Measurements from ENCODE around the gene SPECC1. TPM values are rescaled to one million over a fixed set of nuclear protein-coding genes. Genes with fewer than 3 reads are reported as not detected.
"Not testable (repeated sequence)": the region's sequence is repeated elsewhere in the genome, so short reads cannot be mapped to it uniquely, and the experiment has no call there.

Gene SPECC1
- total RNA-seq, 1 donor from 2014 or later: 12.9 TPM

- no peak for DNase-seq (ENCODE audit: extremely low read depth, low read depth, low spot score)
Observed at GRCh38 chr17:20092261-20092867, 83.2 kb downstream of the SPECC1 start.

- DNase-seq (ENCODE audit: extremely low read depth, low read depth, low spot score): no peak
Observed at GRCh38 chr17:20092973-20093626, 83.9 kb downstream of the SPECC1 start.

GRCh38 chr17:20094777-20095176 is 85.6 kb downstream of the SPECC1 start:
- no peak for DNase-seq (ENCODE audit: extremely low read depth, low read depth, low spot score)

GRCh38 chr17:20095336-20096080 is 86.3 kb downstream of the SPECC1 start:
- DNase-seq (ENCODE audit: extremely low read depth, low read depth, low spot score): no peak

GRCh38 chr17:20096430-20096829 is 87.3 kb downstream of the SPECC1 start:
- no peak for DNase-seq (ENCODE audit: extremely low read depth, low read depth, low spot score)

DNA sequence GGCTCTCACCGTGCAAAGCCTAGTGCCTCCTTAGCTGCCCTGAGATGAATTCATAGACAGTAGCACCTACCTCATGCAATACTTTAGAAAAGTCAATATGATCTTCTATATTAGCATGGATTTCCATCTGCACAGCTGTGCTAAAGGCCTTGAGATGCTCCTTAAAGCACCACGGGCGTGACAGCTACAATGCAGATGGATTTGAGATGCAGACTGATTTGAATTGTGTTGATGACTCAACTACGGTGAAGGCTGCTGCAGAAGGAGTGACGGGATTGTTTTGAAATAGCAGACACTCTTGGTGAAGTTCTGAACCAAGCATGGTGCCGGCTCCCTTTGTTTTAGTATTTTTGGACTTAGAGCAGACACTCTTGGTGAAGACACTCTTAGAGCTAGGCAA is 88.2 kb downstream of the SPECC1 start:
- DNase-seq (ENCODE audit: extremely low read depth, low read depth, low spot score): no peak

DNA sequence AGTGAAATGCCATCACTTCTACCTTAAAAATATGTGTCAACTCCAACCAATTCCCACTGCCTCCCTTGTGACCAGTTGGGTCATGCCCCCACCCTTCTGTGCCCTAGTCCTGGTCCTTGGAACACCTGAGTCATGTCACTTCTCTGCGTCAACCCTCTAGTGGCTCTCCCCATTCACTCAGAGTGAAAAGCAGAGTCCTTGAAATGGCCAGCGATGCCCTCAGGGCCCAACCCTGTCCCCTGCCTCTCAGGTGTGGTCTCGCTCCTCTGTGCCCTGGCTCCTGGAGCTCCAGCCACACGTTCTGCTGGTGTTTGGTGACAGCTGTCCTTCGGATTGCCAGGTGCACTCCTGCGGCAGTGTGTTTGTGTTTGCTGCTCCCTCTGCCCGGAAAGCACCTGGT is 89.2 kb downstream of the SPECC1 start:
- no peak for DNase-seq (ENCODE audit: extremely low read depth, low read depth, low spot score)

DNA sequence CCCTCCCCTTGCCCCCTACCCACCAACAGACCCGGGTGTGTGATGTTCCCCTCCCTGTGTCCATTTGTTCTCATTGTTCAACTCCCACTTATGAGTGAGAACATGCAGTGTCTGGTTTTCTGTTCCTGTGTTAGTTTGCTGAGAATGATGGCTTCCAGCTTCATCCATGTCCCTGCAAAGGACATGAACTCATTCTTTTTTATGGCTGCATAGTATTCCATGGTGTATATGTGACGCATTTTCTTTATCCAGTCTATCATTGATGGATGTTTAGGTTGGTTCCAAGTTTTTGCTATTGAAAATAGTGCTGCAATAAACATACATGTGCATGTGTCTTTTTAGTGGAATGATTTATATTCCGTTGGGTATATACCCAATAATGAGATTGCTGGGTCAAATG is 91.6 kb downstream of the SPECC1 start:
- DNase-seq (ENCODE audit: extremely low read depth, low read depth, low spot score): not testable (repeated sequence)

DNA sequence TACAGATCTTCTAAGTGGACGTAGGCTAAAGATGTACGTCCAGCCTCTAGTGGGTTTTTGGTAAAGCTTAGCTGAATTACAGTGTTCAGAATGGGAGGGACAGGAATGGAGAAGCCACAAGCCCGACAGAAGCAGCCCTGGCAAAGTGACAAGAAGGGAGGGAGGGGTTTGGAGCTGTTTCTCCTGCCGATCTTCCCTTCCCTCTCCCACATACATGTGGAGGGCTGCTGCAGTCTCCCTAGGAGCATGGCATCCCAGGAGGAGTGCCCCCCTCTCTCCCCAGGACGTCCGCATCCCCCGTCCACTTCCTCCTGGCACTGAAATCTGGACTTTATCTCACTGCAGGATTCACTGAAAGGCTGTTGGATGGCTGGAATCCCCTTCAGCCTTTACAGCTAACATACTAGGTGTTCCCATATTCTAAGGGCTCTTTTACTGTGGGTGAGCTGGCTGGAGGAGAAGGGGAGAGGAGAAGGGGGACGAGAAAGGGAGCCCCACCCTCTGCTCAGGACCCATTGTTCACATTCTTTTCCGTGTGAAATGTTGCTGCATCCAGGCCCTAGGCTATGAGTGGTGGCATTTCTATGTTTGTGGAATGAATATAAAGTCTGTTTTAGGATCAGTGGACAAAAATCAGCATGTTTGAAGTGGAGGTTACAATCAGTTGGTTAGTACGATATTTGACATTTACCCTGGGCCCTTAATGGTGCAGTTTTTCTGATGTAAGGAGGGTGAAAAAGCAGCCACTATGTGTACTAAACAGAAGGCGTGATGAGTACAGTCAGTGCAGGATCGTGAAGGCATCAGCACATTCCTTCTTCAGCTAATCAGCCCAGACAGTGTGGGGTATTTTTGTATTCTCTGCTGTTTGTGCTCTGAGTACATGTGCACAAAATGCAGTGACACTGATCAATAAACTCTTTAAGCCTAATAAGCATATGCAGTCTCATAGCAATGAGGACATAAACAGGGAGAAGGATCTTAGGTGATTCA is 94.6 kb downstream of the SPECC1 start:
- no peak for DNase-seq (ENCODE audit: extremely low read depth, low read depth, low spot score)

DNA sequence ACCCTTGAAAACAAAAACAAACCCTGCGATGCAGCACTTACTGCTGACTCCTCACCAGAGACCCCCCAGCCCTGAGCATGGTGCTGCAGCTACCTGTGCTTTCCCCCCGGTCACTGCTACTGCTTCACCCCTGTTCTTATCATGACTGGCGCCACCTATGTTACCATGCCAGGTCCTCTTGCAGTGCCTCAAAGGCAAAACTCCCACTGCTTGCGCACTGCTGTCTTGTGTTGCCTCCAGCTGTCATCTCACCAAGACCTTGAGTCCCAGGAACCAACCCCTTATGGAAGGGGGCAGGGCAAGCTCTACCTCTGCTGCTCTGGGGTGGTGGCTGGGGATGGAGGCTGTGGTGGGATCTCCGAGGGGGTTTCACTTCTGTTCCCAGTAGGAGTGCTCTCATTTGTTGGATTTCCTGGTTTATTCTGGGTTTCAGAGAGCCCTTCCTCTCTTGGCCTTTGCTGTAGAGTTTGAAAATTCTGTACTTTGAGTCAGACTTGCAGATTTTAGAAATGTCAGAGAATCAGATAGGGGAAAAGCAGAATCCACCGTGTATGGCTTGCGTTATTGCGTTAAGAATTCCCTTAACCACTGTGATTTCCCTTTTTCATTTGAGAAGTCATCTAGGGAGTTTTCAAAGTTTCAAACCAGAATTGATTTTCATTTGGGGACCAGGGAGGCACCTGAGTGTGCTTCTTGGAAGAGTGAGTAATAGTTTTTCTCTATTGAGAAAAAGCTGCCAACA is 96.6 kb downstream of the SPECC1 start:
- DNase-seq (ENCODE audit: extremely low read depth, low read depth, low spot score): no peak

GRCh38 chr17:20106446-20106845 is 97.3 kb downstream of the SPECC1 start:
- not testable (repeated sequence) for DNase-seq (ENCODE audit: extremely low read depth, low read depth, low spot score)

GRCh38 chr17:20109076-20109475 is 99.9 kb downstream of the SPECC1 start:
- DNase-seq (ENCODE audit: extremely low read depth, low read depth, low spot score): no peak

- DNase-seq (ENCODE audit: extremely low read depth, low read depth, low spot score): no peak
Observed at GRCh38 chr17:20111538-20111937, 102.4 kb downstream of the SPECC1 start.

GRCh38 chr17:20114466-20114865 is 105.3 kb downstream of the SPECC1 start:
- DNase-seq (ENCODE audit: extremely low read depth, low read depth, low spot score): no peak

DNA sequence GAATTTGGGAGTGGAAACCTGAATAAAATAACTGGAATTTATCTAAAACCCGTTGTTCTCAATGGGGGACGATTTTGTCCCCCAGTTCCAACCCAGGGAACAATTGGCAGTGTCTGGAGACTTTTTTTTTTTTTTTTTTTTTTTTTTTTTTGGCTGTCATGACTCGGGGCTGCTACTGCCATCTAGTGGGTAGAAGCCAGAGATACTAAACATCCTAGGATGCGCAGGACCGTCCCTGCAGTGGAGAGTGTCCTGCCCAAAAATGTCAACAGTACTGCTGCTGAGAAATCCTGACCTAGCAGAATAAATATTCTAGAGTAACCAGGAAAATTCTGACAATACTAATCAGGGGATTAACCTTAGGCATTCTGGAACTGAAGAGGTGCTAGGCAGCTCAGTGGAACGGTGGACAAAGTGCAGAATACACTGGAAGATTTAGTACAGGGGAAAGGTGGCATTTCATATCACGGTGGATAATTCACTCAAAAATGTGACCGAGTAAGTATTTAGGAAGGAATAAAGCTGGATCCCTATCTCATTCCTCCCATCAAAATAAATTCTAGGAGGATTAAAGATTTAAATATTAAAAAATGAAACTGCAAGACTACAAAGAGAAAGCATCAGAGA is 107.6 kb downstream of the SPECC1 start:
- DNase-seq (ENCODE audit: extremely low read depth, low read depth, low spot score): no peak

DNA sequence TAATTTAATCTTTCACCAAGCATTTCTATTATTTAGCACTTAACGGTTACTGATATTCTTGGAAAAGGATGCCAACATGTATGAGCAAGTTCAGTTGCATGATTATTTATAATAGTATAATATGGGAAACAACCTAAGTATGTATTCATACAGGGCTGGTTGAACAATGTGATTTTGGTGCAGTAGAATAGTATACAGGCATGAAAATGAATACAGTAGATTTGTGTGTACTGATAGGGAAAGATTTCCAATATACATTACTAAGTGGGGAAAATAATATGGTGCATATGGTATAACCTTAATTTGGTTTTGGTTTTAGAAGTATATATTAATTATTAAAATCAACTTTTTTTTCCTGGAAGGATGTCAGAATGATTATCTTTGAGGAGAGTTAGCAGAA is 109.1 kb downstream of the SPECC1 start:
- no peak for DNase-seq (ENCODE audit: extremely low read depth, low read depth, low spot score)

GRCh38 chr17:20120836-20121235 is 111.7 kb downstream of the SPECC1 start:
- DNase-seq (ENCODE audit: extremely low read depth, low read depth, low spot score): no peak

- DNase-seq (ENCODE audit: extremely low read depth, low read depth, low spot score): no peak
Observed at GRCh38 chr17:20121359-20122253, 112.4 kb downstream of the SPECC1 start.
